ENCODE measurements around the gene RSF1. TPM values are rescaled to one million over a fixed set of nuclear protein-coding genes. Genes with fewer than 3 reads are reported as not detected.

Gene RSF1
- total RNA-seq, 1 experiment from 2014 or later: 12.3 TPM

DNA sequence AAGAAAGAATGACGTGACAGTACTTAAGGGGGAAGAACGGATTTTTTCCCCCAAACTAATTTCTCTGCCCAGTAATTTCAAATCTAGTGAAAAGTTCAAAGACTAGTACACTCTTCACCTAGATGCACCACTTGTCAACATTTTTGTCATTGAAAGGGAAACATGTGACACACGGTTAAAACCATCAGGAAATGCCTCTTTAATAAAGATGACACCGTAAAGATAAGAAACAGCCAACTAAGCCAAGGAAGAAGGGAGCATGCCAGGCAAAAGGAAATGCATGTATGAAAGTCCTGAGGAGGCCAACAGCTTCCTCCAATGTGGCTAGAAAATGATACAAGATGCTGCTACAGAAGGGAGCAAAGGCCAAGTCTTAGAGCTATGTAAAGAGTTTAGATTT lies 49.4 kb downstream of the RSF1 start:
- DNase-seq (ENCODE audit: low read depth, low spot score): no peak
- in situ Hi-C loops (cut with HindIII; ENCODE audit: low pct_unique_long_range_greater_than_20kb, low sequenced_read_pairs): no loop called here

DNA sequence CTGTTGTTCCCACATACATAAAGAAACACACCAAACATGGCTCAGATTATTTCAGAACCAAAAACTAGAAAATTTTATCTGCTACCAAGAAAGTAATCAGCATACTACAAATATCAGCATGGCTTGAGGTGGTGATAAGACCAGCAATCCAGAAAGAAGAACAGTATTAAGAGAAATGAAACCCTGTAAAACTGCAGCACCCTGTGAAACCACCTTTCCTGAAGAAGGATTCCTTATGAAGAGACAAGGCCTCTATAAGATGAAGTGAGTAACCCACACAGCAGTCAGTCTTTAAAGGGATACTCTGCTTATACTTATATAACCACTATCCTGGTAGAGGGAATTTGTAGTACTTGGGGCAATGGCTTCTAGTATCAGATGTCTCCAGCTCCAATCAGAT lies 49.9 kb downstream of the RSF1 start:
- in situ Hi-C loops (cut with HindIII; ENCODE audit: low pct_unique_long_range_greater_than_20kb, low sequenced_read_pairs): no loop called here
- no peak for DNase-seq (ENCODE audit: low read depth, low spot score)

DNA sequence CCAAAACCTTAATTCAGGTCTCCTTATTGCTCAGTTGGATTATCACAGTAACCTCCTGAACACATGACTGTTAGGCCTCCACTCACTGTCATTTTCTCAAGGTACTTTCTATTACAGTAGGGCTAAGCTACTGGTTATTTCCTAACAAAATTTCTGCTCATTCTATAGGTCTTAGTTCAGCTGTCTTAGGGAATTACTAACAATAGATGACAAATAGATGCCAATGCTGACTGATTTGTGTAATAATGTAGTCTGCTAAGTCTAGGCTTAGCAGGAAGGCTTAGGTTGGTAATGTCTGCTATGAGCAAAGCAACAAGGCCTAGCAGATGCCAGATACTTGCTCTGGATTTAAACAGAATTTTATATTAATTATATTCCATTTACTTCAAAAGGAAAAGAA lies 58.1 kb downstream of the RSF1 start:
- no peak for DNase-seq (ENCODE audit: low read depth, low spot score)
- in situ Hi-C loops (cut with HindIII; ENCODE audit: low pct_unique_long_range_greater_than_20kb, low sequenced_read_pairs): no loop called here

DNA sequence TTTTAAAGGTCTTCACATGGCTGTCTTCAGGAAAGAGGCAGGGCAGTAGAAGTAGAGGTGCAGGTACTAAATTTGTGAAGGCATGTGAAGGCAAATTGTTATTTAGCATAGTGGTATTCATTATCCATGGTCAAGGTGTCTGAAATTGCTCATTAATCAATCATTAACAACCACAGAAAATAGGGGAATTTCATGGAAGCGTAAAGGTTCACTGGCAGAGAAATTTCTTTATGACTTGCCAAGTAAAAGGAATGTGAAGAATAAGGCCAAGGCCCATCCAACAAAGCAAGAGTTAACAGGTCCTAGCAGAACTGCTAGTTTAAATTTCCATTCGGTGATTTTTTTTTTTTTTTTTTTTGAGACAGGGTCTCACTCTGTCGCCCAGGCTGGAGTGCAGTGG lies 59.0 kb downstream of the RSF1 start:
- DNase-seq (ENCODE audit: low read depth, low spot score): no peak
- in situ Hi-C loops (cut with HindIII; ENCODE audit: low pct_unique_long_range_greater_than_20kb, low sequenced_read_pairs): no loop called here

GRCh38 chr11:77758331-77758730 lies 62.2 kb downstream of the RSF1 start:
- no peak for DNase-seq (ENCODE audit: low read depth, low spot score)
- in situ Hi-C loops (cut with HindIII; ENCODE audit: low pct_unique_long_range_greater_than_20kb, low sequenced_read_pairs): no loop called here

GRCh38 chr11:77753230-77753629 lies 67.3 kb downstream of the RSF1 start:
- no peak for DNase-seq (ENCODE audit: low read depth, low spot score)
- in situ Hi-C loops (cut with HindIII; ENCODE audit: low pct_unique_long_range_greater_than_20kb, low sequenced_read_pairs): no loop called here

- in situ Hi-C loops (cut with HindIII; ENCODE audit: low pct_unique_long_range_greater_than_20kb, low sequenced_read_pairs): no loop called here
- DNase-seq (ENCODE audit: low read depth, low spot score): no peak
Measured at GRCh38 chr11:77752516-77752915, 68.0 kb downstream of the RSF1 start.

GRCh38 chr11:77750394-77751156 lies 69.9 kb downstream of the RSF1 start:
- DNase-seq (ENCODE audit: low read depth, low spot score): no peak
- in situ Hi-C loops (cut with HindIII; ENCODE audit: low pct_unique_long_range_greater_than_20kb, low sequenced_read_pairs): no loop called here

GRCh38 chr11:77749232-77749631 lies 71.3 kb downstream of the RSF1 start:
- in situ Hi-C loops (cut with HindIII; ENCODE audit: low pct_unique_long_range_greater_than_20kb, low sequenced_read_pairs): no loop called here
- no peak for DNase-seq (ENCODE audit: low read depth, low spot score)

DNA sequence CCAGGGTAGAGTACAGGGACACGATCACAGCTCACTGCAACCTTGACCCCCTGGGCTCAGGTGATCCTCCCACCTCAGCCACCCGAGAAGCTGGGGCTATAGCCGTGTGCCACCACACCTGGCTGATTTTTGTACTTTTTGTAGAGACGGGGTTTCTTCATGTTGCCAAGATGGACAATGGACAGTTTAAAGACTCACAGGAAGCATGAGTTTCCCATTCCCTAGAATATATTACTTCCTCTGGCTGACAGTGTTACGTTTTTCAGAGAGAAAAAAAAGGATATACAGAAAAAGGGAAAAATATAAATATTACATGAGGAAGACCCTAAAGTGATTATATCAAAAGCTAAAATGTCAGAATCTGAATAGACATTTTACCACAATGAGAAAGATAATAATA lies 72.3 kb downstream of the RSF1 start:
- no peak for DNase-seq (ENCODE audit: low read depth, low spot score)

GRCh38 chr11:77747381-77747969 lies 73.0 kb downstream of the RSF1 start:
- in situ Hi-C loops (cut with HindIII; ENCODE audit: low pct_unique_long_range_greater_than_20kb, low sequenced_read_pairs): no loop called here
- DNase-seq (ENCODE audit: low read depth, low spot score): no peak

More for the DNA sequence above, 72.3 kb downstream of the RSF1 start:
- in situ Hi-C loops (cut with HindIII; ENCODE audit: low pct_unique_long_range_greater_than_20kb, low sequenced_read_pairs): no loop called here

- in situ Hi-C loops (cut with HindIII; ENCODE audit: low pct_unique_long_range_greater_than_20kb, low sequenced_read_pairs): no loop called here
Measured at GRCh38 chr11:77736473-77736872, 84.0 kb downstream of the RSF1 start.

DNA sequence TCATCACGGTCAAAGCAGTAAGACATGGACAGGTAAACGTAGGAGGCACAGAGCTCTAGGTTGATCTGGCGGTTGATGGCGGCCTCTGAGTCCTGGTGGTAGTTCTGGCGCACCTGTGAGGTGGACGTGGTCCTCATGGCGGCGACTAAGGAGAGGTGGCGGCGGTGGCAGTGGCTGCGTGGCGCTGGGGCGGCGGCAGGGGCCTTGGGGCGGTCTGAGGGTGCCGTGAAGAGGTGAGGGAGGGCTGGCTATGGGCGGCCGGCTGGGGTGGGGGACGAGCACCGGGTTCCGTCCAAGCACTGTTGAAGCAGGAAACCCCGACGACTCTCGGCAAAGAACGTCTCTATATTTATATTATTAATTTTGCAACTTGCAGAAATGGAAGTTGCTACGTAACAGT lies 85.6 kb downstream of the RSF1 start:
- DNase-seq (ENCODE audit: low read depth, low spot score): no peak
- in situ Hi-C loops (cut with HindIII; ENCODE audit: low pct_unique_long_range_greater_than_20kb, low sequenced_read_pairs): no loop called here

More at GRCh38 chr11:77736473-77736872, 84.0 kb downstream of the RSF1 start:
- DNase-seq (ENCODE audit: low read depth, low spot score): no peak

DNA sequence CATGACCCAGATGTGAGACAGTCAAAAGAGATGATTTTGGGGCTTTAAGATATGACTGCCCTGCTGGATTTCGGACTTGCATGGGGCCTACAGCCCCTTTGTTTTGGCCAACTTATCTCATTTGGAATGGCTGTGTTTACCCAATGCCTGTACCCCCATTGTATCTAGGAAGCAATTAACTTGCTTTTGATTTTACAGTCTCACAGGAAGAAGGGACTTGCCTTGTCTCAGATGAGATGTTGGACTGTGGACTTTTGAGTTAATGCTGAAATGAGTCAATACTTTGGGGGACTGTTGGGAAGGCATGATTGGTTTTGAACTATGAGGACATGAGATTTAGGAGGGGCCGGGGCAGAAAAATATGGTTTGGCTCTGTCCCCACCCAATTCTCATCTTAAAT lies 88.4 kb downstream of the RSF1 start:
- no peak for DNase-seq (ENCODE audit: low read depth, low spot score)
- in situ Hi-C loops (cut with HindIII; ENCODE audit: low pct_unique_long_range_greater_than_20kb, low sequenced_read_pairs): no loop called here

- in situ Hi-C loops (cut with HindIII; ENCODE audit: low pct_unique_long_range_greater_than_20kb, low sequenced_read_pairs): no loop called here
- DNase-seq (ENCODE audit: low read depth, low spot score): no peak
Measured at GRCh38 chr11:77730789-77731188, 89.7 kb downstream of the RSF1 start.

DNA sequence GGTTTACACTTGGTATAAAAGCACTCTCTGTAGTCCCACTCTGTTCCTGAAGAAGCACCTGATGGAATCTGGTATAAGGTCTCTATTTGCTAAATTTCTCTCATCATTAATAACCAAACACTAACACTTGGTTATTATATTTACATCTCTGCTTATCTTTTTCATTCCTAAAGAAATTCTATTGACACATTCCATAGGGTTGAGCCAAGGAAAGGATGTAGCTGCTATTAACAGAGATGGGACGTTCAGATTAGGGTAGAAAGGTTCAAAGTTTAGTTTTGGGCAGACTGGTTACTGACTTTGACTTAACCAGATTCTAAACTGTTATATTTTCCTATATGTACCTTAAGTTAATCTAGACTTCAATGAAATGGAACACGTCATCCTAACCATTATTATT lies 91.5 kb downstream of the RSF1 start:
- no peak for DNase-seq (ENCODE audit: low read depth, low spot score)
- in situ Hi-C loops (cut with HindIII; ENCODE audit: low pct_unique_long_range_greater_than_20kb, low sequenced_read_pairs): no loop called here

GRCh38 chr11:77728203-77728786 lies 92.2 kb downstream of the RSF1 start:
- no peak for DNase-seq (ENCODE audit: low read depth, low spot score)
- in situ Hi-C loops (cut with HindIII; ENCODE audit: low pct_unique_long_range_greater_than_20kb, low sequenced_read_pairs): no loop called here

GRCh38 chr11:77726524-77726923 lies 94.0 kb downstream of the RSF1 start:
- in situ Hi-C loops (cut with HindIII; ENCODE audit: low pct_unique_long_range_greater_than_20kb, low sequenced_read_pairs): no loop called here
- DNase-seq (ENCODE audit: low read depth, low spot score): no peak

GRCh38 chr11:77725433-77725832 lies 95.1 kb downstream of the RSF1 start:
- in situ Hi-C loops (cut with HindIII; ENCODE audit: low pct_unique_long_range_greater_than_20kb, low sequenced_read_pairs): no loop called here
- no peak for DNase-seq (ENCODE audit: low read depth, low spot score)

Measured in SK-MEL-5 (cell line).